ENCODE measurements around the gene TMEM236.

DNA sequence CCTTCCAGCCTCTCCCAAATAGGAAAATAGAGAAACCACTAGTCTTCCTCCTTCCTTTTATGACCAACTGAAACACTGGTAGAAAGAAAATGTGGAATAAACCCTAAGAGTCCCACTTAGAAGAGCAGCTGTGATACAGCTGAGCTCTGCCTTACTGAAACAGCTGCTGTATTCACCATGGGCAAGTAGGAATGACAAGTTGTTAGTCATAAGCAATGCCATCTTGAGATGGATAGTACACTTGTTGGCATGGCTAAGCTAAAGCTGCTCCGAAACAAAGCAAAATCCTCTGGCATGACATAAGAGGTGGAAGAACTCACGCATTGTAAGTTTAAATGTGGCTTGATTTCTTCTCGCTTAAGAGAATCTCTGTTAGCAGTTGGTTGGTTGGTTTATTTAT lies 48.3 kb upstream of the TMEM236 start:
- no peak for TF ChIP-seq TAF1 (IDR thresholded peaks at IDR 0.05; ENCODE audit: borderline replicate concordance, insufficient read depth, low read length)
- TF ChIP-seq, protein P1, sequence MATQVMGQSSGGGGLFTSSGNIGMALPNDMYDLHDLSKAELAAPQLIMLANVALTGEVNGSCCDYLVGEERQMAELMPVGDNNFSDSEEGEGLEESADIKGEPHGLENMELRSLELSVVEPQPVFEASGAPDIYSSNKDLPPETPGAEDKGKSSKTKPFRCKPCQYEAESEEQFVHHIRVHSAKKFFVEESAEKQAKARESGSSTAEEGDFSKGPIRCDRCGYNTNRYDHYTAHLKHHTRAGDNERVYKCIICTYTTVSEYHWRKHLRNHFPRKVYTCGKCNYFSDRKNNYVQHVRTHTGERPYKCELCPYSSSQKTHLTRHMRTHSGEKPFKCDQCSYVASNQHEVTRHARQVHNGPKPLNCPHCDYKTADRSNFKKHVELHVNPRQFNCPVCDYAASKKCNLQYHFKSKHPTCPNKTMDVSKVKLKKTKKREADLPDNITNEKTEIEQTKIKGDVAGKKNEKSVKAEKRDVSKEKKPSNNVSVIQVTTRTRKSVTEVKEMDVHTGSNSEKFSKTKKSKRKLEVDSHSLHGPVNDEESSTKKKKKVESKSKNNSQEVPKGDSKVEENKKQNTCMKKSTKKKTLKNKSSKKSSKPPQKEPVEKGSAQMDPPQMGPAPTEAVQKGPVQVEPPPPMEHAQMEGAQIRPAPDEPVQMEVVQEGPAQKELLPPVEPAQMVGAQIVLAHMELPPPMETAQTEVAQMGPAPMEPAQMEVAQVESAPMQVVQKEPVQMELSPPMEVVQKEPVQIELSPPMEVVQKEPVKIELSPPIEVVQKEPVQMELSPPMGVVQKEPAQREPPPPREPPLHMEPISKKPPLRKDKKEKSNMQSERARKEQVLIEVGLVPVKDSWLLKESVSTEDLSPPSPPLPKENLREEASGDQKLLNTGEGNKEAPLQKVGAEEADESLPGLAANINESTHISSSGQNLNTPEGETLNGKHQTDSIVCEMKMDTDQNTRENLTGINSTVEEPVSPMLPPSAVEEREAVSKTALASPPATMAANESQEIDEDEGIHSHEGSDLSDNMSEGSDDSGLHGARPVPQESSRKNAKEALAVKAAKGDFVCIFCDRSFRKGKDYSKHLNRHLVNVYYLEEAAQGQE (IDR thresholded peaks at IDR 0.05; ENCODE audit: insufficient read depth in 1 of 2, low read depth in 2 of 2, low read length in 2 of 2): no peak
- TF ChIP-seq POLR2AphosphoS5 (IDR thresholded peaks at IDR 0.05; ENCODE audit: low read depth, low read length): no peak

Data from PFSK-1 (cell line).